Measurements from ENCODE around the gene CENPU. TPM values are rescaled to one million over a fixed set of nuclear protein-coding genes. Genes with fewer than 3 reads are reported as not detected.

The CENPU gene
- total RNA-seq, 1 experiment from 2014 or later, result 38.2 TPM

- intact Hi-C loops (cut with micrococcal nuclease), result no loop called here
- no peaks in the 10 kb centered on the region for H3K27me3 ChIP-seq (ENCODE audit: low read length)
- no peaks in the 10 kb centered on the region for H3F3A ChIP-seq (ENCODE audit: low read length, unreplicated experiment)
- H4K20me1 ChIP-seq (ENCODE audit: low read length), result no peaks in the 10 kb centered on the region
- ATAC-seq (no peak), DNase-seq (no peak)
- BruUV-seq (replicated peaks), result no TSS peak
- H3K36me3 ChIP-seq (ENCODE audit: low read depth, low read length), result peaks cover 24% of the 10 kb centered on the region
- no peak overlapping the region for H3K4me2 ChIP-seq (ENCODE audit: low read length)
- H3K9me3 ChIP-seq (ENCODE audit: low read length), result no peaks in the 10 kb centered on the region
- TF ChIP-seq EZH2 (IDR thresholded peaks at IDR 0.05; ENCODE audit: low read length, unreplicated experiment) (no peak), CTCF (conservative IDR thresholded peaks at IDR 0.05; ENCODE audit: low read depth, low read length) (no peak), EZH2phosphoT487 (IDR thresholded peaks at IDR 0.05; ENCODE audit: borderline replicate concordance, low read length) (no peak)
- H2AFZ ChIP-seq (ENCODE audit: low read length), result no peak overlapping the region
- H3K9me2 ChIP-seq (replicated peaks; ENCODE audit: low read length), result no peaks in the 10 kb centered on the region
- no peak overlapping the region for H3K4me3 ChIP-seq (ENCODE audit: low read length)
- no peaks in the 10 kb centered on the region for H3K4me1 ChIP-seq (ENCODE audit: insufficient read depth, low read length)
- CTCF ChIA-PET, result no interaction called here
- H3K27ac ChIP-seq (ENCODE audit: low read length), result no peak overlapping the region
- H3K79me2 ChIP-seq (ENCODE audit: low read length), result no peaks in the 10 kb centered on the region
- no peak overlapping the region for H3K9ac ChIP-seq (ENCODE audit: low read length)
- POLR2A ChIA-PET (ENCODE audit: unreplicated experiment), result no interaction called here
These were observed 39.4 kb downstream of the CENPU start for GRCh38 chr4:184694412-184694956.

- H3K27ac ChIP-seq (ENCODE audit: low read length), result no peak overlapping the region
- no peaks in the 10 kb centered on the region for H3K27me3 ChIP-seq (ENCODE audit: low read length)
- ATAC-seq (no peak), DNase-seq (no peak)
- intact Hi-C loops (cut with micrococcal nuclease), result no loop called here
- H3K4me1 ChIP-seq (ENCODE audit: insufficient read depth, low read length), result peaks cover 10% of the 10 kb centered on the region
- no peaks in the 10 kb centered on the region for H3K9me2 ChIP-seq (replicated peaks; ENCODE audit: low read length)
- no peaks in the 10 kb centered on the region for H4K20me1 ChIP-seq (ENCODE audit: low read length)
- H2AFZ ChIP-seq (ENCODE audit: low read length), result no peak overlapping the region
- H3F3A ChIP-seq (ENCODE audit: low read length, unreplicated experiment), result no peaks in the 10 kb centered on the region
- H3K4me2 ChIP-seq (ENCODE audit: low read length), result no peak overlapping the region
- TF ChIP-seq EZH2phosphoT487 (IDR thresholded peaks at IDR 0.05; ENCODE audit: borderline replicate concordance, low read length) (no peak), CTCF (conservative IDR thresholded peaks at IDR 0.05; ENCODE audit: low read depth, low read length) (no peak), EZH2 (IDR thresholded peaks at IDR 0.05; ENCODE audit: low read length, unreplicated experiment) (no peak)
- no TSS peak for BruUV-seq (replicated peaks)
- ChIA-PET POLR2A (ENCODE audit: unreplicated experiment) (no interaction called here), CTCF (no interaction called here)
- no peaks in the 10 kb centered on the region for H3K79me2 ChIP-seq (ENCODE audit: low read length)
- H3K9ac ChIP-seq (ENCODE audit: low read length), result no peak overlapping the region
- peaks cover 24% of the 10 kb centered on the region for H3K36me3 ChIP-seq (ENCODE audit: low read depth, low read length)
- H3K9me3 ChIP-seq (ENCODE audit: low read length), result no peaks in the 10 kb centered on the region
- no peak overlapping the region for H3K4me3 ChIP-seq (ENCODE audit: low read length)
These were observed 40.8 kb downstream of the CENPU start for GRCh38 chr4:184693056-184693455.

- Histone ChIP-seq H3K27me3 (ENCODE audit: low read length) (no peaks in the 10 kb centered on the region), H3K9me3 (ENCODE audit: low read length) (no peaks in the 10 kb centered on the region), H3K4me2 (ENCODE audit: low read length) (no peak overlapping the region), H4K20me1 (ENCODE audit: low read length) (no peaks in the 10 kb centered on the region), H3K9ac (ENCODE audit: low read length) (no peak overlapping the region), H3K36me3 (ENCODE audit: low read depth, low read length) (peaks cover 8% of the 10 kb centered on the region), H3K9me2 (replicated peaks; ENCODE audit: low read length) (no peaks in the 10 kb centered on the region), H3F3A (ENCODE audit: low read length, unreplicated experiment) (no peaks in the 10 kb centered on the region), H2AFZ (ENCODE audit: low read length) (no peak overlapping the region), H3K4me1 (ENCODE audit: insufficient read depth, low read length) (peaks cover 15% of the 10 kb centered on the region), H3K27ac (ENCODE audit: low read length) (no peak overlapping the region), H3K79me2 (ENCODE audit: low read length) (no peaks in the 10 kb centered on the region), H3K4me3 (ENCODE audit: low read length) (no peak overlapping the region)
- no peak for ATAC-seq
- POLR2A ChIA-PET (ENCODE audit: unreplicated experiment), result no interaction called here
- no peak for TF ChIP-seq EZH2 (IDR thresholded peaks at IDR 0.05; ENCODE audit: low read length, unreplicated experiment)
- no peak for TF ChIP-seq EZH2phosphoT487 (IDR thresholded peaks at IDR 0.05; ENCODE audit: borderline replicate concordance, low read length)
- TF ChIP-seq CTCF (conservative IDR thresholded peaks at IDR 0.05; ENCODE audit: low read depth, low read length), result no peak
- CTCF ChIA-PET, result no interaction called here
- BruUV-seq (replicated peaks), result no TSS peak
- intact Hi-C loops (cut with micrococcal nuclease), result no loop called here
- no peak for DNase-seq
These were observed 44.2 kb downstream of the CENPU start for GRCh38 chr4:184689681-184690080.
